Bronchial epithelial cell (primary cell): Measurements from ENCODE around the gene CCDC12. TPM values are rescaled to one million over a fixed set of nuclear protein-coding genes. Genes with fewer than 3 reads are reported as not detected.

Experiments used
- DNase-seq: peaks from one replicate; pipeline ENCODE4 v3.0.0-alpha.2; 2010; ENCODE audit warnings: low read depth
- FAIRE-seq: peaks from 2 replicates; lab custom pipeline; 2011; peaks lifted over from hg19 to GRCh38; lab: Jason Lieb, UNC
- H3K27me3 ChIP-seq: 2 replicates; pipeline ENCODE4 v1.5.1; 2011; ENCODE audit warnings: low read length; ENCODE audit not compliant: control insufficient read depth, insufficient read depth
- H3K36me3 ChIP-seq: 2 replicates; pipeline ENCODE4 v1.5.1; 2011; ENCODE audit warnings: low read length; ENCODE audit not compliant: control insufficient read depth, insufficient read depth
- H3K4me3 ChIP-seq: 2 replicates; pipeline ENCODE4 v1.5.1; 2011; ENCODE audit warnings: mild to moderate bottlenecking, low read depth, low read length, control low read depth
- total RNA-seq: library from RNA; depleted of rRNA; stranded (reverse); fragments of >200 nt; gene quantifications from 2 replicates; pipeline ENCODE4 v1.2.1, GENCODE V29; 2014
- TF ChIP-seq, protein P1 (sequence below): IDR thresholded peaks from 2 replicates; pipeline ENCODE4 v1.5.1; 2011; ENCODE audit warnings: mild to moderate bottlenecking, moderate library complexity, low read length, control low read depth, inconsistent platforms; ENCODE audit not compliant: insufficient read depth, severe bottlenecking

The CCDC12 gene
- total RNA-seq, 1 donor from 2014 or later, result 39.2 TPM

DNA sequence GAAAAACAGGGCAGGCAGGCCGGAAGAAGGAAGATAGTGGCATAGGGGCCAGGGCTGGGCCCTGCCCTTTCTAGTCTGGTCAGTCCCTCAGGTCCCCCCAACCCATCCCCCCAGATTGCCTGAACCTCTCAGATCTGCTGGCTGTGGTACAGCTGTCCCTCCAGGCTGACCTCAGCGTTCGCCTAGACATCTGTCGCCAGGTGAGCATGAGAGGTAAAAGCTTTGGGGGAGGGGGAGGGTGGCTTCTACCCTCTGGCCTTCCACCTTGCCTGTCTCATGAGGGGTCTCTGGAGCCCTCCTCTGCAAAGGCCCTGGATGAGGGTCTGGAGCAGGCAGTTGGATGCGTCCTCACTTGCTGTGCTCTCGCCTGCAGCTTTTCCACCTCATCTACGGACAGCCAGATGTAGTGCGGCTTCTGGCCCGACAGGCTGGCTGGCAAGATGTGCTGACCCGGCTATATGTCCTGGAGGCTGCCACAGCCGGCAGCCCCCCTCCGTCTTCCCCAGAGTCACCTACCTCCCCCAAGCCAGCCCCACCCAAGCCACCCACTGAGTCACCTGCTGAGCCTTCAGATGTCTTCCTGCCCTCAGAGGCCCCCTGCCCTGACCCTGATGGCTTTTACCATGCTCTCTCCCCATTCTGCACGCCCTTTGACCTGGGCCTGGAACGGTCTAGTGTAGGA, 23.1 kb upstream of the CCDC12 start:
- H3K27me3 ChIP-seq, result no peaks in the 10 kb centered on the region
- H3K4me3 ChIP-seq, result no peak overlapping the region
- DNase-seq (no peak), FAIRE-seq (peak; percentile 36)
- H3K36me3 ChIP-seq, result peaks cover 70% of the 10 kb centered on the region
- TF ChIP-seq, protein P1, sequence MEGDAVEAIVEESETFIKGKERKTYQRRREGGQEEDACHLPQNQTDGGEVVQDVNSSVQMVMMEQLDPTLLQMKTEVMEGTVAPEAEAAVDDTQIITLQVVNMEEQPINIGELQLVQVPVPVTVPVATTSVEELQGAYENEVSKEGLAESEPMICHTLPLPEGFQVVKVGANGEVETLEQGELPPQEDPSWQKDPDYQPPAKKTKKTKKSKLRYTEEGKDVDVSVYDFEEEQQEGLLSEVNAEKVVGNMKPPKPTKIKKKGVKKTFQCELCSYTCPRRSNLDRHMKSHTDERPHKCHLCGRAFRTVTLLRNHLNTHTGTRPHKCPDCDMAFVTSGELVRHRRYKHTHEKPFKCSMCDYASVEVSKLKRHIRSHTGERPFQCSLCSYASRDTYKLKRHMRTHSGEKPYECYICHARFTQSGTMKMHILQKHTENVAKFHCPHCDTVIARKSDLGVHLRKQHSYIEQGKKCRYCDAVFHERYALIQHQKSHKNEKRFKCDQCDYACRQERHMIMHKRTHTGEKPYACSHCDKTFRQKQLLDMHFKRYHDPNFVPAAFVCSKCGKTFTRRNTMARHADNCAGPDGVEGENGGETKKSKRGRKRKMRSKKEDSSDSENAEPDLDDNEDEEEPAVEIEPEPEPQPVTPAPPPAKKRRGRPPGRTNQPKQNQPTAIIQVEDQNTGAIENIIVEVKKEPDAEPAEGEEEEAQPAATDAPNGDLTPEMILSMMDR, result no peak

DNA sequence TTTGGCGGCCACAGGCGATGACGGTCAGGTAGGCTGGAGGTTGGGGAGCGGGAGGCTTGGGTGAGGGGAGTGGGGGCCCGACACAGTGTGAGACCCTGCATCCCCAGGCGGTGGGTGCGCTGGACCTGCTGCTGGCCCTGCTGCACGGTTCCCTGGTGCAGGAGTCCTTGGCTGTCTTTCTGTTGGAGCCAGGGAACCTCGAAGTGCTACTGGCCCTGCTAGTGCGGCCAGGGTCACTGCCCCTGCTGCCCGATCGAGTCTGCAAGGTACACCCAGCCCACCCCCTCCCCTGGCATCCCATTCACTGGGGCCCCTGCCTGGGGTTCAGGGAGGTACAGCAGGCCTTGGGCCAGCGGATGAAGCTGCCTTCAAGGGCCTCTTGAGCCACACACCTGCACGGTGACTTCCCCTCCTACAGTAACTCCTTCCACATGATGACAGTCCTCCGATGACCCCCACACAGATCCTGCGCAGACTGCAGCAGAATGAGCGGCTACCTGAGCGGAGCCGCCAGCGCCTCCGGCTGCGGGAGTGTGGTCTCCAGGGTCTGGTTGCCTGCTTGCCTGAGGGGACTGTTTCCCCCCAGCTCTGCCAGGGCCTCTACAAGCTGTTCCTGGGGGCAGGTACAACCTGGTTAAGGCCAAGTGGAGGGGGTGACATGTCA, 22.4 kb upstream of the CCDC12 start:
- Histone ChIP-seq H3K36me3 (peaks cover 69% of the 10 kb centered on the region), H3K27me3 (no peaks in the 10 kb centered on the region), H3K4me3 (no peak overlapping the region)
- TF ChIP-seq, protein P1, result no peak
- DNase-seq, result no peak
- no peak for FAIRE-seq

DNA sequence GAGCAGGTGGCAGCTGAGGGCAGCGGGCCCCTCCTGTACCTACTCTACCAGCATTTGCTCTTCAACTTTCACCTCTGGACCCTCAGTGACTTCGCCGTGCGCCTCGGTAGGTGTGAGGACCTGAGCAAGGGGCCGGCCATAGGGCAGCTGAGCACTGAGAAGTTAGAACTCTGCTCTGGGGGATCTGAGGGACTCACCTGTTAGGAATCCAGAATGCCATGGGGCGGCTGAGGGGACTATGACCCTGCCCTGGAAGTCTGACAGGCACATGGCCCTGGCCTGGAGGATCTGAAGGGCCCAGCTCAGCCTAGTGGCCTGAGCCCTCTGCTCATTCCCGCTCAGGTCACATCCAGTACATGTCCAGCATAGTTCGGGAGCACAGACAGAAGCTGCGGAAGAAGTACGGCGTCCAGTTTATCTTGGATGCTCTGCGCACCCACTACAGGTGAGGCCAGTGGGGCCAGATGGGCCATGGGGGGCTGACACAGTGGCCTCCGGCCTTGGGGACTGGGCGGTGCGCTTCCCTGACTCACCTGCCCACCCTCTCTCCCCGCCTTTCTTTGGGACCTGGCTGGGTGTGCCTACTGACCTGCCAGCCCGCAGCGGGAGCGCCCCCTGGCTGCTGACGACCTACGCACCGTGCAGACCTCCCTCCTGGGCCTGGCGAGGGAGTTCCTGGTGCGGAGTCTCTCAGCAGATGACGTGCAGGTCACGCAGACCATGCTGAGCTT, 21.7 kb upstream of the CCDC12 start:
- H3K27me3 ChIP-seq, result no peaks in the 10 kb centered on the region
- no peak for FAIRE-seq
- DNase-seq, result peak; percentile 69
- TF ChIP-seq, protein P1, result peak; percentile 97
- no peak overlapping the region for H3K4me3 ChIP-seq
- H3K36me3 ChIP-seq, result peaks cover 65% of the 10 kb centered on the region

DNA sequence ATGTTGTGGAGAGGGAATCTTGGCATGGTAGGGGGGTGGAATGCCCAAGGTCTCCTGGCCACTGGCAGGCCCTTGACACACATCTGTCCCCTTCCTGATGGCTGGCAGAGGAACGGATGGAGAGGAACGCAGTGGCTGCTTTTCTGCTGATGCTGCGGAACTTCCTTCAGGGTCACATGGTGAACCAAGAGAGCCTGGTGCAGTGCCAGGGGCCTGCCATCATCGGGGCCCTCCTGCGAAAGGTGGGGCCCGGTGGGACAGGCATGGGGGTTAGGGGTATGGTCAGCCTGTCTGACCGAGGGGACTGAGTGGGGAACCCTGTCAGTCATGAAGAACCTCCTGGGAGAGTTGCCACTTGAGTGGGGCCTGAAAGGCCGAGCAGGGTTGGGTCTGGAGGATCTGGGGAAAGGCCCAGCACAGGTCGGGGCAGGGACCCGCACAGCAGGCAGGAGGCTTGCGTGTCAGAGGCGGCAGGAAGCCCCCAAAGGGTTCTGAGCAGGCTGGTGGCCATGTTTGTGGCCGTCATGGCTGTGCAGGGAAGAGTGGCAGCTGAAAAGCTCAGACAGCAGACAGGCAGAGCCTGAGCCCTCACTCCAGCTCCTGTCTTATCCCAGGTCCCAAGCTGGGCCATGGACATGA, 21.0 kb upstream of the CCDC12 start:
- Histone ChIP-seq H3K27me3 (no peaks in the 10 kb centered on the region), H3K36me3 (peaks cover 62% of the 10 kb centered on the region), H3K4me3 (no peak overlapping the region)
- TF ChIP-seq, protein P1, result no peak
- FAIRE-seq (no peak), DNase-seq (no peak)

DNA sequence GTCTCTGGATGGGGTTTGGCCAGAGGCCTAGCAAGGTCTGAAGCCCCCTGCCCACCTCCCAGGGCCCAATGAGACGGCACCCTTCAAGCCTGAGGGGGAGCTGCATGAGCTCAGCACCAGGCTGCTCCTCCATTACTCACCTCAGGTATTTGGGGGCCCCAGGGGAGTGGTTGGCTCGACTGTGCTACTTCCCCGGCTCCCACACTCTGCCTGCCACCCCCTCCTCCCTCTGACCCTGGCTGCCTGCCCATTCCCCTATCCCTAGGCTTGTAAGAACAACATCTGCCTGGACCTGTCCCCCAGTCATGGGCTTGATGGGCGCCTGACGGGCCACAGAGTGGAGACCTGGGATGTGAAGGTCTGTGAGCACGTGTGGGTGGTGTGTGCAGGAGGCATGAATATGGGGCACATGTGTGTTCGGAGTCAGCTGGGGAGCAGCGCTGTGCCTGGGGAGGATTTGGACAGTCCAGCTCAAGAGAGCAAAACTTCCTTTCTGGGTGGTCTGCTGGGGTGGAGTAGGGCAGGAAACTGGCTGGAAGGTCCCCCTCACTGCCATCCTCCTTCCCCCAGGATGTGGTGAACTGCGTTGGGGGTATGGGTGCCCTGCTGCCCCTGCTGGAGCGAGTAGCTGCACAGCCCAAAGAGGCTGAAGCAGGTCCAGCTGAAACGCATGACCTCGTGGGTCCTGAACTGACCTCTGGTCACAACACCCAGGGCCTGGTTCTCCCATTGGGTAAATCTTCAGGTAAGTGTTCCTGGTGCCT, 20.3 kb upstream of the CCDC12 start:
- TF ChIP-seq, protein P1, result no peak
- Histone ChIP-seq H3K4me3 (no peak overlapping the region), H3K36me3 (peaks cover 60% of the 10 kb centered on the region), H3K27me3 (no peaks in the 10 kb centered on the region)
- FAIRE-seq (no peak), DNase-seq (peak; percentile 50)
